DOHH2 (cell line): ENCODE measurements around the gene GTSE1.

Experiments used
- H3F3A ChIP-seq: fragments of 200-600 bp; sonication (generic), shearing (Covaris generic); 2 replicates; pipeline ENCODE4 v1.6.0; 2016; ENCODE audit warnings: antibody characterized with exemption, mild to moderate bottlenecking; ENCODE audit not compliant: control insufficient read depth, insufficient read depth
- H3K27ac ChIP-seq: fragments of 200-600 bp; sonication (generic); 2 replicates; pipeline ENCODE4 v1.5.1; 2014; ENCODE audit warnings: low read depth, mild to moderate bottlenecking, low read length, moderate library complexity
- H3K27me3 ChIP-seq: fragments of 200-600 bp; sonication (generic); 2 replicates; pipeline ENCODE4 v1.6.1; 2014; ENCODE audit warnings: mild to moderate bottlenecking, low read length, mixed read lengths; ENCODE audit not compliant: control insufficient read depth
- H3K36me3 ChIP-seq: fragments of 200-600 bp; sonication (generic); 2 replicates; pipeline ENCODE4 v1.6.1; 2014; ENCODE audit warnings: mild to moderate bottlenecking, low read length, moderate library complexity, mixed read lengths; ENCODE audit not compliant: control insufficient read depth
- H3K4me1 ChIP-seq: fragments of 200-600 bp; sonication (generic); 2 replicates; pipeline ENCODE4 v1.6.1; 2014; ENCODE audit warnings: mild to moderate bottlenecking, low read length, mixed read lengths; ENCODE audit not compliant: control insufficient read depth
- H3K4me2 ChIP-seq: fragments of 200-600 bp; sonication (generic); 2 replicates; pipeline ENCODE4 v1.6.0; 2014; ENCODE audit warnings: mild to moderate bottlenecking, low read length, moderate library complexity
- H3K4me3 ChIP-seq: fragments of 200-600 bp; sonication (generic); 2 replicates; pipeline ENCODE4 v1.5.1; 2014; ENCODE audit warnings: mild to moderate bottlenecking, low read length, mixed read lengths
- H3K79me2 ChIP-seq: fragments of 200-600 bp; sonication (generic); 2 replicates; pipeline ENCODE4 v1.6.1; 2014; ENCODE audit warnings: mild to moderate bottlenecking, low read length, mixed read lengths; ENCODE audit not compliant: control insufficient read depth
- H3K9me2 ChIP-seq: fragments of 200-600 bp; sonication (generic); replicated peaks from 2 replicates; pipeline ENCODE4 v1.6.1; 2014; ENCODE audit warnings: mild to moderate bottlenecking, low read length, mixed read lengths; ENCODE audit not compliant: control insufficient read depth
- H3K9me3 ChIP-seq: fragments of 200-600 bp; sonication (generic); 2 replicates; pipeline ENCODE4 v1.6.1; 2014; ENCODE audit warnings: antibody characterized with exemption, low read length, mixed read lengths; ENCODE audit not compliant: control insufficient read depth, insufficient read depth
- H4K20me1 ChIP-seq: fragments of 200-600 bp; sonication (generic); 2 replicates; pipeline ENCODE4 v1.6.0; 2014; ENCODE audit warnings: low read depth, mild to moderate bottlenecking, antibody characterized with exemption, low read length, moderate library complexity; ENCODE audit not compliant: control insufficient read depth, insufficient read depth
- EZH2phosphoT487 ChIP-seq: fragments of 200-600 bp; sonication (generic); IDR thresholded peaks from 2 replicates; pipeline ENCODE4 v1.6.1; 2017; ENCODE audit warnings: borderline replicate concordance, mild to moderate bottlenecking, antibody characterized with exemption, low read length, moderate library complexity, mixed read lengths
- TF ChIP-seq, protein P1 (sequence below): fragments of 200-600 bp; sonication (generic); IDR thresholded peaks from one replicate; pipeline ENCODE4 v1.5.1; 2014; ENCODE audit warnings: antibody characterized with exemption, mild to moderate bottlenecking, low read depth, low read length; ENCODE audit not compliant: poor library complexity, severe bottlenecking

GTSE1 gene

DNA sequence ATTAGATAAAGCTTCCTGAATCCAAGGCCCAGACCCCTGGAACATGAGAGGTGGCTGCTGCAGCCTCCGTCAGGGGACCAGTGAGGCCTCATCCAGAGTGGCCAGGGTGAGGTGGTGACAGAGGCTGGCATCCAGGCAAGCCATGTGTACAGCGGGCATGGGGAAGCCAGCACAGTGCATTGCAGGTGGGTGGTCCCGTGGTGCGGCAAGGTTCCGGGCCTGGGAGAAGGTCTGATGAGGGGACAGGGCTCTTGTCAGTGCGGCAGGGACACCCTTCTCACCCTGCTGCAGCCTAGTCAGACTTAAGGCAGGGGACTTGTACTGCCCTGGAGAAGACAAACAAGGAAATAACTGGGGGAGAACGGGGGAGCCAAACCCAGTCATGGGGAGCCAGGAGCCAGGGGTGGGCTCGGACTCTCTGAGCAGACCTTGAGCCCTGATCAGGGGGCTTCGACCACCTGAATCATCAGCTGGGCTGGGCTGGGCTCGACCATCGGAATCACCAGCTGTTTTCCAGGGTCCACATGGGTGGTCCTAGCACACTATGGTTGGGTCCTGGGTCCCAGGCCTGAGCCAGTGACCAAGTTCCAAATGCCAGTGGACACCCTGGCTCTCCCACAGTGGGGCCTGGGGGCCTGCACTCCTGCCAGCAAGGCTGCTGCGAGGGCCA, 23.8 kb upstream of the GTSE1 start:
- Histone ChIP-seq H3K27me3 (peaks cover 5% of the 10 kb centered on the region), H3K9me3 (peaks cover 6% of the 10 kb centered on the region; the same call in 1 of the 2 replicates), H3K4me1 (no peaks in the 10 kb centered on the region; the same call in 1 of the 2 replicates), H3K36me3 (no peaks in the 10 kb centered on the region), H3F3A (no peaks in the 10 kb centered on the region), H3K9me2 (no peaks in the 10 kb centered on the region), H3K27ac (no peak overlapping the region), H3K79me2 (no peaks in the 10 kb centered on the region), H4K20me1 (no peaks in the 10 kb centered on the region), H3K4me2 (no peak overlapping the region), H3K4me3 (no peak overlapping the region)
- TF ChIP-seq EZH2phosphoT487: no peak
- TF ChIP-seq, protein P1, sequence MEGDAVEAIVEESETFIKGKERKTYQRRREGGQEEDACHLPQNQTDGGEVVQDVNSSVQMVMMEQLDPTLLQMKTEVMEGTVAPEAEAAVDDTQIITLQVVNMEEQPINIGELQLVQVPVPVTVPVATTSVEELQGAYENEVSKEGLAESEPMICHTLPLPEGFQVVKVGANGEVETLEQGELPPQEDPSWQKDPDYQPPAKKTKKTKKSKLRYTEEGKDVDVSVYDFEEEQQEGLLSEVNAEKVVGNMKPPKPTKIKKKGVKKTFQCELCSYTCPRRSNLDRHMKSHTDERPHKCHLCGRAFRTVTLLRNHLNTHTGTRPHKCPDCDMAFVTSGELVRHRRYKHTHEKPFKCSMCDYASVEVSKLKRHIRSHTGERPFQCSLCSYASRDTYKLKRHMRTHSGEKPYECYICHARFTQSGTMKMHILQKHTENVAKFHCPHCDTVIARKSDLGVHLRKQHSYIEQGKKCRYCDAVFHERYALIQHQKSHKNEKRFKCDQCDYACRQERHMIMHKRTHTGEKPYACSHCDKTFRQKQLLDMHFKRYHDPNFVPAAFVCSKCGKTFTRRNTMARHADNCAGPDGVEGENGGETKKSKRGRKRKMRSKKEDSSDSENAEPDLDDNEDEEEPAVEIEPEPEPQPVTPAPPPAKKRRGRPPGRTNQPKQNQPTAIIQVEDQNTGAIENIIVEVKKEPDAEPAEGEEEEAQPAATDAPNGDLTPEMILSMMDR: no peak

DNA sequence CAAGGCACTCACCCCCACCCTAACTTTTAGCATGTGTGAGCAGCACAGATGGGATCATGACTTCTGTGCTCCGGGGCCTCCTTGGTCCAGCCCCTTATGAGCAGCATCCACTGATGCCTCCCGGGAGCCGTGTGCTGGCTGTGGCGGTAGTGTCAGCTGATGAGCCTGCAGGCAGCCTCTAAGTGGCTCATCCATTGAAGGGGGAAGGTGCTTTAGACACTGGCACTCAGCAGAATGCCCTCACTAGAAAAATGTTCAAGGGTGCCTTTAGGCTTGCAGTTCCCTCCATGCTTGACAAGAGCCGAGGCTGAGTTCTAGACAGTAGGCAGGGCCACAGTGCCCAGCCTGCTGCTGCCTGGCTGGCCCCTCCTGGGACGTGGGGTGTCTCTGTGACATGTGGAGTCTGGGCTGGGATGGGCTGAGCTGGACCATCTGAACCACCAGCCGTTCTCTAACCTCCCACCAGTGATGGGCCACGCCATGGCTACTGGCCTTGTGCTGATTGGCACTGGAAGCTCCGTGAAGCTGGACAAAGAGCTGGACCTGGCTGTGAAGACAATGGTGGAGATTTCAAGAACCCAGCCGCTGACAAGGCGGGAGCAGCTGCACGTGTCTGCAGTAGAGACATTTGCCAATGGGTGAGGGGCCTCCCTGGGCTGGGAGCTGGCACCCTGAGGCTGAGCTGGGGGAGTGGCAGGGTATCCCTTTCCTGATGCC, 23.1 kb upstream of the GTSE1 start:
- H3K27ac ChIP-seq: no peak overlapping the region
- H3K36me3 ChIP-seq: no peaks in the 10 kb centered on the region
- TF ChIP-seq, protein P1: no peak
- no peak for TF ChIP-seq EZH2phosphoT487
- no peaks in the 10 kb centered on the region for H3F3A ChIP-seq
- H3K9me3 ChIP-seq: peaks cover 6% of the 10 kb centered on the region; the same call in 1 of the 2 replicates
- H3K79me2 ChIP-seq: no peaks in the 10 kb centered on the region
- H3K27me3 ChIP-seq: no peaks in the 10 kb centered on the region
- H4K20me1 ChIP-seq: no peaks in the 10 kb centered on the region
- H3K4me3 ChIP-seq: no peak overlapping the region
- H3K4me2 ChIP-seq: no peak overlapping the region
- H3K9me2 ChIP-seq: no peaks in the 10 kb centered on the region
- no peaks in the 10 kb centered on the region; the same call in 1 of the 2 replicates for H3K4me1 ChIP-seq

DNA sequence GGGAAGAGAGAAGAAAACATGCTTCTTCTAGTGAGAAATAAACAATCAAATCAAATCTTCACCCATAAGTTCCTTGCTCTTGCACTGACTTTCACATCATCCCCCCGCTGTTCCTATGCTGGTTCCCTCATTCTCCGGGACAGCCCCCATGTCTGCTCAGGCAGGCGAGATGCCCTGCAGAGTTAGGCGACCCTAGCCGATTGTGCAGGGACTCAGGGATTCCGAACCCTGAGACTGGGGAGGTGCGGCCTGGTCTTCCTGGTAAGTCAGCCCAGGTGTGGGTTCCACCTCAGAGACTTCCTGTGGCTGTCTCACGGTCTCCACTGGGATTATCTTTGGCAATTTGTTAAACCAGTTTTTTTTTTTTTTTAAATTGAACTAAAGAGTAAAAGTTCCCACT, 22.3 kb upstream of the GTSE1 start:
- H3K79me2 ChIP-seq: no peaks in the 10 kb centered on the region
- no peaks in the 10 kb centered on the region for H3K36me3 ChIP-seq
- no peak overlapping the region for H3K27ac ChIP-seq

More for the DNA sequence above, 22.3 kb upstream of the GTSE1 start:
- Histone ChIP-seq H3K27me3 (no peaks in the 10 kb centered on the region), H3F3A (no peaks in the 10 kb centered on the region), H3K4me1 (no peaks in the 10 kb centered on the region; the same call in 1 of the 2 replicates), H4K20me1 (no peaks in the 10 kb centered on the region), H3K9me3 (peaks cover 6% of the 10 kb centered on the region; the same call in 1 of the 2 replicates), H3K4me2 (no peak overlapping the region), H3K9me2 (no peaks in the 10 kb centered on the region), H3K4me3 (no peak overlapping the region)
- TF ChIP-seq EZH2phosphoT487: no peak
- TF ChIP-seq, protein P1: no peak
